ENCODE data around the gene MTA2. TPM values are rescaled to one million over a fixed set of nuclear protein-coding genes. Genes with fewer than 3 reads are reported as not detected.
"Not testable (repeated sequence)": the region's sequence is repeated elsewhere in the genome, so short reads cannot be mapped to it uniquely, and the experiment has no call there.

The MTA2 gene
- total RNA-seq, 1 donor, result 142 TPM

DNA sequence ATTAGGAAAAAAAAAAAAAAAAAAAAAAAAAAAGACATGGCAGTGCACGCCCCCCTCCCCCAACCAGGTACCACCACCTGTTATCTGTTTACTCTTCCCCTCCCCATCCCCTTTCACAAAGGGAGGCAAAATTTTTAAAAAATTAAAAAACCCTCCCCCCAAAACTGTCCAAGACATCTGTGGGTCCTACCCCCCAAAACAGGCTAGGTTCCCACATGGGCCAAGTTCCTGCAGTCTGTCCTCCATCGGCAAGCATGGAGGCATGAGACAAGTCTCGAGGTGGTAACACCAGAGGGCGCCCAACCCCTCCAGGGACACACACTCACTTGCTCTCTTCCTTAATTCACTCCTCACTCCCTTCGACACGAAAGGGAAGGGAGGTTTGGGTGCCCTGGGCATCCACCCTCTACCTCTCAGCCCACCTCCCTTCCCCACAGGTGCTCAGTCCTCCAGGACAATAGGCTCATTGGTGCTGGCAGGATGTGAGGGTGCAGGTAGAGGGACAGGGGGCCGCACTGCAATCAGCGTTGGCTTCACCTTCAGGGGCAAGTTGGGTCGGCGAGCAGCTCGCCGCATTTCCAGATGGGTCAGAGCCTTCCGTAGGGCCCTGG is 8.1 kb downstream of the MTA2 start:
- peak in 2 of 3 donors; percentile 84 to 92 for DNase-seq (ENCODE audit: low read depth in 2 of 3, low spot score in 2 of 3)

GRCh38 chr11:62592989-62593421 is 8.7 kb downstream of the MTA2 start:
- no peak for DNase-seq (ENCODE audit: low read depth in 2 of 3, low spot score in 2 of 3)

DNA sequence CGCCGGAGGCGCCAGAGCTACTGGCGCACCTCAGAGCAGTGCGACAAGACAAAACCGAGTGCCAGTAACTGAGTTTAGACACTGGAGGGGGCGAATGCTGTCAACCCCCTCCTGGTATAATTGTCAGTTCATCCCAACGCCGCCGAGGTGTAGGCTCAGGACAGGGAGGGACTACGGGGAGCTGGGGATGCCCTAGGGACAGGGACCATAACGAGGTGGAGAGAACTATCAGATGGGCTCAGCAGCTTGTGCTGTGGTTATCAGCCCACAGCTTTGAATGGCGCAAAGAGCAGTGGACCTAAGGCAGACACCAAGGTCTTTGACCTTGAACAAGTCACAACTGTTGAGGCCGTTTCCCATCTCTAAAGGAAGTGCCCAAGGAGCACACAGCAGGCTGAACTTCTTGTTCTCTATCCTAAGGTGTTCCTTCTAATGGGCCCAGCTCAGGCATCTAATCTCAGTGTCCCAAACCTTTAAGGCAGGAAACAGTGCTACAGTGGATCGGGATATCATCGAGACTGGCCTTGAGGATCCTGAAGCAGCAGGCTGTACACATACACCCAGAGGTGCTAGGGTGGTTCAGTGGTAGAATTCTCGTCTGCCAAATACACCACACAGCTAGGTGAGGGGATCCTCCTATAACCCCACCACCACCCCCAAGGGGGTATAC is 9.4 kb downstream of the MTA2 start:
- no peak for DNase-seq (ENCODE audit: low read depth in 2 of 3, low spot score in 2 of 3)

GRCh38 chr11:62591448-62592145 is 10.1 kb downstream of the MTA2 start, which contains the start of gene TUT1:
Gene TUT1, minus strand, starts transcription at chr11:62591523. Its CDS starts 38 bp downstream, at chr11:62591485.
- peak; percentile 92 to 100 (median 98) for DNase-seq (ENCODE audit: low read depth in 2 of 3, low spot score in 2 of 3)

DNA sequence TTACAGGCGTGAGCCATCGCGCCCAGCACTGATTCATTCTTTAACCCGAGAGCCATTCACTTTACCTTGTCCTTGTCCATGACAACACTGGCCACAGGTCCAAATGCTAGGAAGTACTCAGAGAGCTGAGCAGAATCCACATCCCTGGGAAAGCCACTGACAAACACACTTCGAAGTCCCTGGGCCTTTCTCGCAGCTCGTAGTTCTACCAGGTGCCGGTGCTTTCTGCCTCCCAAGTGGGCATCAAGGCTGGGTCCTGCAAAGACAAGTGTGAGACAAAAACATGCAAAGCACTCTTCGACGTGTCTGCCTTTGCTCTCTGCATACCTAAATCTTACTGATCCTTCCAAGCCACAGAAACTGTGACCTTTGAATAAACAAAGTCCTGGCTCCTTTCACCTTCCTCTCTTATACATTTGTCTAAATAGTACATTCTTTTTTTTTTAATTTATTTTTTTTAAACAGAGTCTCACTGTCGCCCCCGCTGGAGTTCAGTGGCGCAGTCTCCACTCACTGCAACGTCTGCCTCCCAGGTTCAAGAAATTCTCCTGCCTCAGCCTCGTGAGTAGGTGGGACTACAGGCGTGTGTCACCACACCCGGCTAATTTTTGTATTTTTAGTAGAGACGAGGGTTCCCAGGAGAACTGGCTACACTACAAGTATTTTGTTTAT is 12.6 kb downstream of the MTA2 start:
- DNase-seq (ENCODE audit: low read depth in 2 of 3, low spot score in 2 of 3), result peak in 1 of 3 donors; percentile 64

DNA sequence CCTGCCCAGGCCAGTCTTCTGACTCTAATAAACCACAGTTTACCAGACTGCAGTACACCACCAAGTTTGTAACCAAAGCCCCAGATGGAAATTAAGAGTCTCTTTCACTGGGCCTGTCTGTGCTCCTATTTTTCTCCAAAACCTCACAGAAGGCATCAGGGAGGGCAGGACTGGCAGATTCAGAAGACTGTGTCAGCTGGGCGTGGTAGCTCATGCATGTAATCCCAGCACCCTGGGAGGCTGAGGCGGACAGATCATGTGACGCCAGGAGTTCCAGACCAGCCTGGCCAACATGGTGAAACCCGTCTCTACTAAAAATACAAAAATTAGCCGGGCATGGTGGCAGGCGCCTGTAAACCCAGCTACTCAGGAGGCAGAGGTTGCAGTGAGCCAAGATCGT is 16.3 kb downstream of the MTA2 start:
- not testable (repeated sequence) for DNase-seq (ENCODE audit: low read depth in 2 of 3, low spot score in 2 of 3)

DNA sequence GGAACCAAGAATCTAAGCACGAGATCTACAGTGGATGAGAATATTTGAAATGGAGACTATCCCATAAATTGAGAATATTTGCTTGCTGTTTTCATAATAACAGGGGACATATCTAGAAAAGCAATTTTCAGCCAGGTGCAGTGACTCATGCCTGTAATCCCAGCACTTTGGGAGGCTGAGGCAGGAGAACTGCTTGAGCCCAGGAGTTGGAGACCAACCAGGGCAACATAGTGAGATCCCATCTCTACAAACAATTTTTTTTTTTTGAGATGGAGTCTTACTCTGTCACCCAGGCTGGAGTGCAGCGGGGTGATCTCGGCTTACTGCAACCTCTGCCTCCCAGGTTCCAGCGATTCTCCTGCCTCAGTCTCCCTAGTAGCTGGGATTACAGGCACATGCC is 19.9 kb downstream of the MTA2 start:
- DNase-seq (ENCODE audit: low read depth in 2 of 3, low spot score in 2 of 3), result not testable (repeated sequence)

GRCh38 chr11:62580959-62581715 is 20.5 kb downstream of the MTA2 start:
- DNase-seq (ENCODE audit: low read depth in 2 of 3, low spot score in 2 of 3), result no peak

- no peak for DNase-seq (ENCODE audit: low read depth in 2 of 3, low spot score in 2 of 3)
Measured at GRCh38 chr11:62579252-62579651, 22.4 kb downstream of the MTA2 start.

- no peak for DNase-seq (ENCODE audit: low read depth in 2 of 3, low spot score in 2 of 3)
Measured at GRCh38 chr11:62578541-62578940, 23.1 kb downstream of the MTA2 start.

DNA sequence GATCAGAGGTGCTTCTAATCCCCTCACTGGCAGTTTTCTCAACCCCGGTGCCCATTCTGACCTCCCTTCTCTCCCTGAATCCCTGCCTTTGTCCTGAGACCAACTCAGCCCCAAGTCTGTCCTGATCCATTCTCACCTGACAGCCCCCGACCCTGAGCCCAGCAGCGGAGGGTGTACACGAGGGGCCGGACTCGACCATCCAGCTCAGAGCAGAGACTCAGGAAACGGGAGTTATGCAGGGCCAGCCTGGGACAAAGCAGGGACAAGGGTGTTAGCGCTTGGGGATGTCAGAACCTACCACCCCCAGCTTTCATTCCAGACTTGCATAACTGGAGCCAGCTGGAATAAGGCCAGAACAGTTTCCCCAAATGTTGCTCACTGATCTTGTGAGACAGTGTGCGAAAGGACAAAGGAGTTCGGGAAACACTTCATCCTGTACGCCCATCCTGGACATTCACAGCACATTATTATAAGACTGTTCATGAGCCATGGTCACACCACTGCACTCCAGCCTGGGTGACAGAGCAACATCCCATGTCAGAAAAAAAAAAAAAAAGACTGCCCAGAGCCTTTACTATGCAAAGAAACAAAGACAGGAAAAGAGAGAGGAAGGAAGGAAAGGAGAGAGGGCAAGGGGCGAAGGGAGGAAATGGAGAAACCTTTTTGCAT is 24.5 kb downstream of the MTA2 start:
- no peak for DNase-seq (ENCODE audit: low read depth in 2 of 3, low spot score in 2 of 3)

- no peak for DNase-seq (ENCODE audit: low read depth in 2 of 3, low spot score in 2 of 3)
Measured at GRCh38 chr11:62575837-62576236, 25.8 kb downstream of the MTA2 start.

DNA sequence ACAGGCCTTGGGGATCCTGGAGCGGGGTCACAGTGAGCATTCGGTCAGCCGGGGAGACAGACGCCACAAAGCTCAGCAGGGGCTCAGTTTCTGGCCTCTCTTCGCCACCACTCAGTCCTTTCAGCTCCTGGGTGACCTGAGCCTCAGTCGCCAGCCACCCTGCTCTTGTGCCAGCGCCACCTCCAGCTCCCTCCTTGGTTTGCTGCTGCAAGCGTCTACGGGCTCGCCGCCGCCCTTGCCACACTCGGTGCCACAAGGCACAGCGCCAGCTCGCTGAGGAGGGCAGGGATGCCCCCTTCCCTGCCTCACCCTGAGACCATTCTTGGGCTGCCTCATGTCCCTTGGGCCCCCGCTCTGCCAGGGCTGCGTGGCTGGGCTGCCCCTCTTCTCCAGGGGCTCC is 26.5 kb downstream of the MTA2 start:
- DNase-seq (ENCODE audit: low read depth in 2 of 3, low spot score in 2 of 3), result no peak

DNA sequence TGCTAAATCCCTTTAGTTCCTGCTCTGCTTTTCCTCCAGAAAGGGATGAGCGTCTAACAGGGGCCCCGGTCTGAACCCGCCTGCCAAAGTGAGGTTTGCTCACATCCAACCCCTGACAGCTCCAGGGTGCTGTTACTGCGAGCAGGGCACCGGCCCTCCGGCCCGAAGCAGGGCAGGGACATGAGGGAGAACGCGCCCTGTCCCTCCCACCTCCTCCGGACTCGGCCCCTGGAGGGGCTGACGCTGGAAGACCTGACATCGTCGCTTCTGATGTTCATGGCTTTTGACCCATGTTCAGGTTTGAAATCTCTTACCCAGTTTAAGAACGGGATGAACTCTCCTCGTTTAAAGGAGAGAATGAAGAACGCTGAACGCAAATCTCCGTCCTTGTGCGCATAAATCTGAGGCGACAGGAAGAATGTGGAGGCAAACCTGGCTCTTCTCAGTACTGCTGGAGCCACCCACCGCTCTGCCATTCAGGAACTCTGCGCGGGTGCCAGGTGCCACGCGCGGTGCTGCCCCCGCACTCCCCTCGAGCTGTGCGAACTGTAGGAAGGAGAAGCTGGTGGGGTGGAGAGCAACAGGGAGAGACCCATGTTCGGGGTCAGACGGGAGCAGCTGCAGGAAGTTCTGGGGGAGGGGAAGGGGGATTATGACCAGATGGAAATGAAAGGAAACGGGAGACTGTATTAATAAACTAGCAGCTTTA is 27.1 kb downstream of the MTA2 start:
- no peak for DNase-seq (ENCODE audit: low read depth in 2 of 3, low spot score in 2 of 3)

- peak; percentile 91 to 100 (median 99) for DNase-seq (ENCODE audit: low read depth in 2 of 3, low spot score in 2 of 3)
Measured at GRCh38 chr11:62573592-62574362, 27.9 kb downstream of the MTA2 start, which contains the start of gene EEF1G. Gene EEF1G, minus strand, starts transcription at chr11:62573891. Its CDS starts 49 bp downstream, at chr11:62573842.

DNA sequence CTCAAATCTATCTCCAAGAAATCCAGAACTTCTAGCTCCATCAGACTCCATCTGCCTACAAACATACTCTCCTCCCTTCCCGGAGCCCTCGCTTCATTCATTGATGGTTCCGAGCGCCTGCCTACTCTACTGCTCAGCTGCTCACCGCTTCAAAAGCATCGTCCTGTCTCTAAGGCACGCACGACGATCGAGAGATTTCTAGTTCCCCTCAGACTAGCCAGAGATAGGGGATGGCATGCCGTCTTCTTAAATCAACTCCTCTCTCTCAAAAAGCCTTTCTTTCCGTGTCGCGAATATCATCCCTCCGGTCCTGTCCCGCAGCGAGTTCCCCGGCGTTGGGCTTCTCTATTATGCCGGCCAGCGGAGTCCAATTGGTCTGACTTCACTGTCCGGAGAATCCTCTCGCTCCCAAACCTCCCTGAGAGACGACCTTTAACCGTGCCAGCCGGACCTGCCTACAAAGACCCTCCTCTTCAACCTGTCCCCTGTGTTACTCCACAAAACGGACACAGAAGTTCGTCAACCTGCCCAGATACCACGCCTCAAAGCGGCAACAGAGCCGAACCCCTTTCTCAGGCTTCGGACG is 28.6 kb downstream of the MTA2 start:
- peak in 1 of 3 donors; percentile 39 for DNase-seq (ENCODE audit: low read depth in 2 of 3, low spot score in 2 of 3)

GRCh38 chr11:62572431-62572830 is 29.2 kb downstream of the MTA2 start:
- DNase-seq (ENCODE audit: low read depth in 2 of 3, low spot score in 2 of 3), result no peak

- DNase-seq (ENCODE audit: low read depth in 2 of 3, low spot score in 2 of 3), result not testable (repeated sequence)
Measured at GRCh38 chr11:62571493-62571892, 30.2 kb downstream of the MTA2 start.
